Caco-2 (cell line): ENCODE measurements around the gene SCAF4. TPM values are rescaled to one million over a fixed set of nuclear protein-coding genes. Genes with fewer than 3 reads are reported as not detected.

ENCODE experiments used
- BruUV-seq: library from RNA; stranded (reverse); fragments of 400-500 nt; replicated peaks from 2 replicates; lab custom pipeline; 2021; lab: Mats Ljungman, UMichigan
- CTCF ChIA-PET: fragments of 300-600 bp; sonication (Branson Sonifier 250); formaldehyde crosslinking; loops from one replicate; lab custom pipeline; 2022; ENCODE audit warnings: antibody characterized with exemption; lab: Charles Lee
- POLR2A ChIA-PET: fragments of 300-600 bp; sonication (Branson Sonifier 250); formaldehyde crosslinking; loops from one replicate; lab custom pipeline; 2022; ENCODE audit warnings: antibody characterized with exemption; lab: Charles Lee
- DNase-seq, 2 experiments: peaks; one replicate each; pipeline versions ENCODE4 v3.0.0 to v3.0.0-alpha.2; 2020 to 2022
- H3K27me3 ChIP-seq: replicated peaks from 2 replicates; pipeline ENCODE4 v1.6.0; 2011; ENCODE audit warnings: low read length; ENCODE audit not compliant: control insufficient read depth, insufficient read depth
- H3K36me3 ChIP-seq: 2 replicates; pipeline ENCODE4 v1.5.1; 2011; ENCODE audit warnings: low read length; ENCODE audit not compliant: control insufficient read depth, insufficient read depth
- H3K4me1 ChIP-seq: fragments of 250-450 bp; sonication (Bioruptor Pico); 2 replicates; pipeline ENCODE4 v1.5.1; 2020; ENCODE audit warnings: mild to moderate bottlenecking
- H3K4me3 ChIP-seq: 2 replicates; pipeline ENCODE4 v1.5.1; 2011; ENCODE audit warnings: low read depth, mild to moderate bottlenecking, control low read depth, low read length
- H3K9me3 ChIP-seq: fragments of 250-450 bp; sonication (Bioruptor Pico); 2 replicates; pipeline ENCODE4 v1.5.1; 2020; ENCODE audit warnings: mild to moderate bottlenecking, moderate library complexity
- H3K27ac Mint-ChIP-seq: one replicate; pipeline ENCODE4 v1.8.0; 2022; ENCODE audit warnings: mixed read lengths; ENCODE audit not compliant: unreplicated experiment
- H3K27me3 Mint-ChIP-seq: one replicate; pipeline ENCODE4 v1.8.0; 2022; ENCODE audit warnings: mixed read lengths; ENCODE audit not compliant: insufficient read depth, unreplicated experiment
- H3K36me3 Mint-ChIP-seq: one replicate; pipeline ENCODE4 v1.8.0; 2022; ENCODE audit warnings: mild to moderate bottlenecking, mixed read lengths; ENCODE audit not compliant: insufficient read depth, unreplicated experiment
- H3K4me1 Mint-ChIP-seq: one replicate; pipeline ENCODE4 v1.8.0; 2022; ENCODE audit warnings: low read depth, mixed read lengths; ENCODE audit not compliant: unreplicated experiment
- H3K4me3 Mint-ChIP-seq: one replicate; pipeline ENCODE4 v1.8.0; 2022; ENCODE audit warnings: mild to moderate bottlenecking, moderate library complexity, mixed read lengths; ENCODE audit not compliant: unreplicated experiment
- H3K9me3 Mint-ChIP-seq: one replicate; pipeline ENCODE4 v1.8.0; 2022; ENCODE audit warnings: mixed read lengths; ENCODE audit not compliant: unreplicated experiment
- CTCF ChIP-seq, 2 experiments: fragments of 200-600 bp in 1 of 2; IDR thresholded peaks; 1 replicate in 1 of 2; 2 replicates in 1 of 2; pipeline versions ENCODE4 v1.5.1 to v1.8.0; 2011 to 2022; ENCODE audit warnings: antibody characterized with exemption in 1 of 2, control low read depth in 1 of 2, inconsistent platforms in 1 of 2, low read depth in 1 of 2, low read length in 1 of 2, mild to moderate bottlenecking in 1 of 2, moderate library complexity in 1 of 2; ENCODE audit not compliant: insufficient read depth in 1 of 2, severe bottlenecking in 1 of 2, unreplicated experiment in 1 of 2
- intact Hi-C: fragments of 100-400 bp; cut with micrococcal nuclease; formaldehyde crosslinking; loops from one replicate; pipeline ENCODE4 v1.10.0; 2022; ENCODE audit not compliant: unreplicated experiment
- total RNA-seq: library from RNA; stranded (reverse); gene quantifications from 2 replicates; pipeline ENCODE4 v1.2.3, GENCODE V29; 2022

SCAF4 gene
- total RNA-seq, 1 experiment from 2014 or later = 50.2 TPM

GRCh38 chr21:31777857-31778256, 45.9 kb upstream of the SCAF4 start:
- Histone ChIP-seq H3K27me3 (no peaks in the 10 kb centered on the region), H3K9me3 (no peaks in the 10 kb centered on the region), H3K4me1 (no peaks in the 10 kb centered on the region), H3K36me3 (no peaks in the 10 kb centered on the region), H3K4me3 (no peak overlapping the region)
- intact Hi-C loops = no loop called here
- CTCF ChIA-PET = no interaction called here
- TF ChIP-seq CTCF (IDR thresholded peaks at IDR 0.05; ENCODE audit: insufficient read depth in 1 of 2, low read depth in 1 of 2, low read length in 1 of 2, severe bottlenecking in 1 of 2, unreplicated experiment in 1 of 2) = no peak
- DNase-seq = no peak
- no peaks in the 10 kb centered on the region for H3K9me3 Mint-ChIP-seq
- no peak overlapping the region for H3K4me3 Mint-ChIP-seq
- BruUV-seq = no TSS peak
- no peak overlapping the region for H3K27ac Mint-ChIP-seq
- no peaks in the 10 kb centered on the region for H3K36me3 Mint-ChIP-seq
- no peaks in the 10 kb centered on the region for H3K4me1 Mint-ChIP-seq
- H3K27me3 Mint-ChIP-seq = peaks cover 21% of the 10 kb centered on the region
- POLR2A ChIA-PET = no interaction called here

GRCh38 chr21:31774031-31774430, 42.1 kb upstream of the SCAF4 start:
- no peak for DNase-seq
- no peaks in the 10 kb centered on the region for H3K36me3 ChIP-seq
- POLR2A ChIA-PET = no interaction called here

GRCh38 chr21:31772674-31773555, 41.0 kb upstream of the SCAF4 start:
- BruUV-seq = no TSS peak
- no peak overlapping the region for H3K4me3 ChIP-seq
- no peak for DNase-seq
- intact Hi-C loops = no loop called here
- H3K4me3 Mint-ChIP-seq = no peak overlapping the region
- peaks cover 4% of the 10 kb centered on the region for H3K27me3 Mint-ChIP-seq
- H3K27ac Mint-ChIP-seq = no peak overlapping the region
- no peaks in the 10 kb centered on the region for H3K36me3 ChIP-seq
- no peaks in the 10 kb centered on the region for H3K36me3 Mint-ChIP-seq
- H3K4me1 Mint-ChIP-seq = no peaks in the 10 kb centered on the region
- no peak for TF ChIP-seq CTCF (IDR thresholded peaks at IDR 0.05; ENCODE audit: insufficient read depth in 1 of 2, low read depth in 1 of 2, low read length in 1 of 2, severe bottlenecking in 1 of 2, unreplicated experiment in 1 of 2)
- ChIA-PET CTCF (no interaction called here), POLR2A (no interaction called here)
- no peaks in the 10 kb centered on the region for H3K27me3 ChIP-seq
- H3K9me3 ChIP-seq = no peaks in the 10 kb centered on the region
- no peaks in the 10 kb centered on the region for H3K4me1 ChIP-seq
- H3K9me3 Mint-ChIP-seq = no peaks in the 10 kb centered on the region

More at GRCh38 chr21:31774031-31774430, 42.1 kb upstream of the SCAF4 start:
- intact Hi-C loops = no loop called here
- no peaks in the 10 kb centered on the region for H3K4me1 Mint-ChIP-seq
- CTCF ChIA-PET = no interaction called here
- no peak overlapping the region for H3K4me3 Mint-ChIP-seq
- TF ChIP-seq CTCF (IDR thresholded peaks at IDR 0.05; ENCODE audit: insufficient read depth in 1 of 2, low read depth in 1 of 2, low read length in 1 of 2, severe bottlenecking in 1 of 2, unreplicated experiment in 1 of 2) = no peak
- H3K27ac Mint-ChIP-seq = no peak overlapping the region
- no peaks in the 10 kb centered on the region for H3K36me3 Mint-ChIP-seq
- no peaks in the 10 kb centered on the region for H3K9me3 Mint-ChIP-seq
- H3K27me3 ChIP-seq = no peaks in the 10 kb centered on the region
- BruUV-seq = no TSS peak
- H3K27me3 Mint-ChIP-seq = peaks cover 11% of the 10 kb centered on the region
- no peaks in the 10 kb centered on the region for H3K4me1 ChIP-seq
- H3K9me3 ChIP-seq = no peaks in the 10 kb centered on the region
- H3K4me3 ChIP-seq = no peak overlapping the region
